ENCODE data around the gene BZW1.

DNA sequence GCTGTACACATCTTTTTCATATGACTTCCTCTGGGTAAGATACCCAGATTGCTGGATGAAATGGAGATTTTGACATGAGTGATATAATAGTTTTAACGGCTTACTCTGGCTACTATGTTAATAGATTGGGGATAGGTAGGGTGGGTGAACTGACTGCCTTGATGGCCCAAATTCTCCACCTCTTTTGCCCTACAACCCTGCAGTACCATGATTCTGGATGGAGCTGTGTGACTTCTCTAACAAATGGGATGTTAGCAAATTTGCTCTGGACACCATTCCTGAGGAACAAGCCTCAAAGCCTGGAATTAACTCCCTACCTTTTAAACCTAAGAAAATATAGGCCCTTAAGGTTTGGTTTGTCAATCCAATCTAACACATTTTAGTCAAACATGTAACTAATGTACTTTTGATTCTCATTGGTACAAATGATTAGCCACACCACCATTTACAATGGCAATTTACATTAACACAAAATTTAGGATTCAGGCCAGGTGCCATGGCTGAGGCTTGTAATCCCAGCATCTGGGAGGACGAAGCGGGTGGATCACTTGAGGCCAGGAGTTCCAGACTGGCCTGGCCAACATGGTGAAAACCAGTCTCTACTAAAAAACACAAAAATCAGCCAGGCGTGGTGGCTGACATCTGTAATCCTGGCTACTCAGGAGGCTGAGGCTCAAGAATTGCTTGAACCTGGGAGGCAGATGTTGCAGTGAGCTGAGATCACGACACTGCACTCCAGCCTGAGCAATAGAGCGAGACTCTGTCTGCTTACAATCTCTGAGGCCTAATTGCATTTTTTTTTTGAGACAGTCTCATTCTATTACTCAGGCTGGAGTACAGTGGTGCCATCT, 39.9 kb downstream of the BZW1 start:
- TF ChIP-seq EZH2 (optimal IDR thresholded peaks at IDR 0.05; ENCODE audit: low read depth, low read length) = no peak
- TF ChIP-seq, protein P1, sequence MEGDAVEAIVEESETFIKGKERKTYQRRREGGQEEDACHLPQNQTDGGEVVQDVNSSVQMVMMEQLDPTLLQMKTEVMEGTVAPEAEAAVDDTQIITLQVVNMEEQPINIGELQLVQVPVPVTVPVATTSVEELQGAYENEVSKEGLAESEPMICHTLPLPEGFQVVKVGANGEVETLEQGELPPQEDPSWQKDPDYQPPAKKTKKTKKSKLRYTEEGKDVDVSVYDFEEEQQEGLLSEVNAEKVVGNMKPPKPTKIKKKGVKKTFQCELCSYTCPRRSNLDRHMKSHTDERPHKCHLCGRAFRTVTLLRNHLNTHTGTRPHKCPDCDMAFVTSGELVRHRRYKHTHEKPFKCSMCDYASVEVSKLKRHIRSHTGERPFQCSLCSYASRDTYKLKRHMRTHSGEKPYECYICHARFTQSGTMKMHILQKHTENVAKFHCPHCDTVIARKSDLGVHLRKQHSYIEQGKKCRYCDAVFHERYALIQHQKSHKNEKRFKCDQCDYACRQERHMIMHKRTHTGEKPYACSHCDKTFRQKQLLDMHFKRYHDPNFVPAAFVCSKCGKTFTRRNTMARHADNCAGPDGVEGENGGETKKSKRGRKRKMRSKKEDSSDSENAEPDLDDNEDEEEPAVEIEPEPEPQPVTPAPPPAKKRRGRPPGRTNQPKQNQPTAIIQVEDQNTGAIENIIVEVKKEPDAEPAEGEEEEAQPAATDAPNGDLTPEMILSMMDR (IDR thresholded peaks at IDR 0.05; ENCODE audit: low read length) = no peak

All from MM.1S (cell line).